Transverse colon (tissue), 4 donors: ENCODE results near the gene FBXO42. TPM values are rescaled to one million over a fixed set of nuclear protein-coding genes. Genes with fewer than 3 reads are reported as not detected.
"Not testable (repeated sequence)": the region's sequence is repeated elsewhere in the genome, so short reads cannot be mapped to it uniquely, and the experiment has no call there.

Experiments
- DNase-seq: peaks from one replicate; pipeline ENCODE4 v3.0.0-alpha.2; 2019
- H3K27ac ChIP-seq, 4 donors: fragments of 200-600 bp; sonication (generic); 2 replicates each; pipeline ENCODE4 v1.5.1; 2016 to 2018; ENCODE audit warnings: inconsistent platforms in 4 of 4
- H3K27me3 ChIP-seq: fragments of 200-600 bp; sonication (generic); 2 replicates; pipeline ENCODE4 v1.5.1; 2017; ENCODE audit warnings: inconsistent platforms
- H3K36me3 ChIP-seq, 4 donors: fragments of 200-600 bp; sonication (generic); 2 replicates each; pipeline ENCODE4 v1.5.1; 2017 to 2019; ENCODE audit warnings: inconsistent platforms in 4 of 4
- H3K4me1 ChIP-seq, 4 donors: fragments of 200-600 bp; sonication (generic); 2 replicates each; pipeline ENCODE4 v1.5.1; 2017 to 2020; ENCODE audit warnings: inconsistent platforms in 4 of 4
- H3K4me3 ChIP-seq, 4 donors: fragments of 200-600 bp; sonication (generic); 1 replicate in 1 of 4; 2 replicates in 3 of 4; pipeline versions ENCODE4 v1.5.1 to v1.6.1; 2017 to 2019; ENCODE audit warnings: inconsistent platforms in 4 of 4
- H3K9me3 ChIP-seq, 2 donors: fragments of 200-600 bp; sonication (generic); 2 replicates each; pipeline ENCODE4 v1.5.1; 2017 to 2019; ENCODE audit warnings: inconsistent platforms in 2 of 2
- EP300 ChIP-seq: sonication (generic); formaldehyde crosslinking; IDR thresholded peaks from one replicate; pipeline ENCODE4 v1.6.1; 2017; ENCODE audit warnings: antibody characterized with exemption, low read depth
- POLR2A ChIP-seq: fragments of 450-650 bp; IDR thresholded peaks from one replicate; pipeline ENCODE4 v1.6.1; 2016; ENCODE audit warnings: antibody characterized with exemption, mild to moderate bottlenecking, moderate library complexity
- POLR2AphosphoS5 ChIP-seq, 3 donors: sonication (generic); formaldehyde crosslinking; IDR thresholded peaks; one replicate each; pipeline ENCODE4 v1.6.1; 2016; ENCODE audit warnings: antibody characterized with exemption in 3 of 3
- WGBS, 2 donors: methylation state at CpG; one replicate each; pipeline ENCODE4 v1.1.5; 2018; ENCODE audit warnings: low coverage in 1 of 2; 5-methylcytosine and 5-hydroxymethylcytosine counted together
- in situ Hi-C, 4 donors: fragments of 200-750 bp; cut with MboI; loops; one replicate each; pipeline versions ENCODE4 v1.15.0 to v1.15.1; 2017; ENCODE audit warnings: low sequenced_read_pairs in 3 of 4, low pct_ligation_motif_present in 1 of 4, low pct_unique_long_range_greater_than_20kb in 1 of 4
- intact Hi-C: fragments of 100-400 bp; cut with DNase I; formaldehyde crosslinking; loops from one replicate; pipeline ENCODE4 v1.15.1; 2023; ENCODE audit warnings: low total_unique reads
- total RNA-seq, 4 donors: library from RNA; depleted of rRNA; stranded (reverse); fragments of >200 nt; gene quantifications; one replicate each; pipeline ENCODE4 v1.1.0, GENCODE V29; 2016
- TF ChIP-seq, protein P1 (sequence below), 5 experiments: fragments of 200-600 bp in 3 of 5; fragments of 450-650 bp in 2 of 5; sonication (generic) in 3 of 5; IDR thresholded peaks; 1 replicate in 2 of 5; 2 replicates in 3 of 5; pipeline ENCODE4 v1.5.1; 2016 to 2017; ENCODE audit warnings: antibody characterized with exemption in 5 of 5, inconsistent platforms in 3 of 5, mild to moderate bottlenecking in 2 of 5, moderate library complexity in 1 of 5

FBXO42 gene
- total RNA-seq, 4 donors from 2014 or later, result 15.7 to 25.4 (median 18.8) TPM

DNA sequence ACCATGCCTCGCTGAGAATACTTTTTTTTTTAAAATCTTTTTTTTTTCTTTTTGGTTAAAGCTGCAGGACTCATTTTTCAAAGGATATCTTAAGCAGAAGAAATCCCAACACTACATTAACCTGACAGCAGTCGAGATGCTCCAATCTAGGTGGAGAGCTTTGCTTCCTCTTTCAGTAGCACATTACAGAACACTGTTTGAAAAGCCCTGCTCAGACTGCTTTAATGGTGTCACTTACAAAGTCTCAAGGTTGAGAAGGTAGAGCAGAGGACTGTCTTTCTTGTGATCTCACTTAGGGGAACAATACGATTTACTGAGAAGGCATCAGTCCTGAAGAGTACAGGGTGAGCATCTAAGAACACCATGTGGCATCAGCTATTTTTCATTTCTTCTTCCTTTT is 94.3 kb downstream of the FBXO42 start:
- 92 to 94% methylated on average over 3 of the region's 3 CpGs for WGBS, 2 donors
- no peak for DNase-seq
- Histone ChIP-seq H3K27ac (no peak overlapping the region), H3K9me3 (no peaks in the 10 kb centered on the region), H3K36me3 (peaks cover 0 to 19% (median 7%) of the 10 kb centered on the region in 4 donors), H3K4me1 (no peaks in the 10 kb centered on the region), H3K4me3 (no peak overlapping the region), H3K27me3 (no peaks in the 10 kb centered on the region)
- TF ChIP-seq POLR2AphosphoS5 (IDR thresholded peaks at IDR 0.05) (no peak), POLR2A (no peak), EP300 (no peak)
- TF ChIP-seq, protein P1, sequence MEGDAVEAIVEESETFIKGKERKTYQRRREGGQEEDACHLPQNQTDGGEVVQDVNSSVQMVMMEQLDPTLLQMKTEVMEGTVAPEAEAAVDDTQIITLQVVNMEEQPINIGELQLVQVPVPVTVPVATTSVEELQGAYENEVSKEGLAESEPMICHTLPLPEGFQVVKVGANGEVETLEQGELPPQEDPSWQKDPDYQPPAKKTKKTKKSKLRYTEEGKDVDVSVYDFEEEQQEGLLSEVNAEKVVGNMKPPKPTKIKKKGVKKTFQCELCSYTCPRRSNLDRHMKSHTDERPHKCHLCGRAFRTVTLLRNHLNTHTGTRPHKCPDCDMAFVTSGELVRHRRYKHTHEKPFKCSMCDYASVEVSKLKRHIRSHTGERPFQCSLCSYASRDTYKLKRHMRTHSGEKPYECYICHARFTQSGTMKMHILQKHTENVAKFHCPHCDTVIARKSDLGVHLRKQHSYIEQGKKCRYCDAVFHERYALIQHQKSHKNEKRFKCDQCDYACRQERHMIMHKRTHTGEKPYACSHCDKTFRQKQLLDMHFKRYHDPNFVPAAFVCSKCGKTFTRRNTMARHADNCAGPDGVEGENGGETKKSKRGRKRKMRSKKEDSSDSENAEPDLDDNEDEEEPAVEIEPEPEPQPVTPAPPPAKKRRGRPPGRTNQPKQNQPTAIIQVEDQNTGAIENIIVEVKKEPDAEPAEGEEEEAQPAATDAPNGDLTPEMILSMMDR (IDR thresholded peaks at IDR 0.05), result no peak
- intact Hi-C loops (no loop called here), in situ Hi-C loops (no loop called here)

DNA sequence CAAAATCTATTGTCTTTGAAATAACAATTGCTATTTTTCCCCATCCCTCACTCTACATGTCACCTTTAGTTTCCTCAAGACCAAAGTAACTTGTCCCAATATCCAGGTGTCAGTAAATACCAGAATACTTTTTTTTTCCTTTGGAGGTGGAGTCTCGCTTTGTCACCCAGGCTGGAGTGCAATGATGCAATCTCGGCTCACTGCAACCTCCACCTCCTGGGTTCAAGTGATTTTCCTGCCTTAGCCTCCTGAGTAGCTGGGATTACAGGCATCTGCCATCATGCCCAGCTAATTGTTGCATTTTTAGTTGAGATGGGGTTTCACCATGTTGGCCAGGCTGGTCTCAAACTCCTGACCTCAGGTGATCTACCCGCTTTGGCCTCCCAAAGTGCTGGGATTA is 94.7 kb downstream of the FBXO42 start:
- H3K4me3 ChIP-seq, H3K27ac ChIP-seq, intact Hi-C loops, H3K27me3 ChIP-seq, H3K9me3 ChIP-seq, H3K4me1 ChIP-seq, DNase-seq, in situ Hi-C loops: not testable (repeated sequence)
- peaks cover 0 to 22% (median 7%) of the 10 kb centered on the region in 4 donors for H3K36me3 ChIP-seq
- 92 to 96% methylated on average over 2 to 3 of the region's 3 CpGs for WGBS, 2 donors

DNA sequence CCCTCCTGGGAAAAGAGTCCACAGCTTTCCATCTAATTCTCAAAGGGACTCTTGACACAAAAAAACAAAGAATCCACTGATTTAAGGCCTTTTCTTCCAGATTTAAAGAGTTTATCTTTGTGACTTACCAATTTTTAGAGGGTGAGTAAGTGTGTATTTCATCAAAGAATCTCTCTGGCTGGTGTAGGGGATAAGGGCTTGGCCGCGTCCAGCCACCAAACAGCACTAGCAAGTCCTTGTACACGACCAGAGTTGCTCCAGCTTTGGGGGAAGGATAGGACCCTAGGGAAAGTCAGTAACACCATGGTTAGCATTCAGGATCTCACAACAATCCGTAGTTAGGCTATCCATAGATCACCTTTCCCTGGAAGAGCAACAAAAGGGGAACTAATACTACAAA is 95.8 kb downstream of the FBXO42 start:
- intact Hi-C loops (no loop called here), in situ Hi-C loops (no loop called here)
- no peaks in the 10 kb centered on the region for H3K27me3 ChIP-seq
- no peak overlapping the region for H3K4me3 ChIP-seq
- no peak for DNase-seq
- 84 to 89% methylated on average over 4 of the region's 4 CpGs for WGBS, 2 donors
- no peaks in the 10 kb centered on the region for H3K4me1 ChIP-seq
- H3K9me3 ChIP-seq, result no peaks in the 10 kb centered on the region
- peaks cover 0 to 22% (median 7%) of the 10 kb centered on the region in 4 donors for H3K36me3 ChIP-seq
- H3K27ac ChIP-seq, result no peak overlapping the region
- TF ChIP-seq POLR2AphosphoS5 (IDR thresholded peaks at IDR 0.05) (no peak), EP300 (no peak), POLR2A (no peak)
- TF ChIP-seq, protein P1 (IDR thresholded peaks at IDR 0.05), result no peak

DNA sequence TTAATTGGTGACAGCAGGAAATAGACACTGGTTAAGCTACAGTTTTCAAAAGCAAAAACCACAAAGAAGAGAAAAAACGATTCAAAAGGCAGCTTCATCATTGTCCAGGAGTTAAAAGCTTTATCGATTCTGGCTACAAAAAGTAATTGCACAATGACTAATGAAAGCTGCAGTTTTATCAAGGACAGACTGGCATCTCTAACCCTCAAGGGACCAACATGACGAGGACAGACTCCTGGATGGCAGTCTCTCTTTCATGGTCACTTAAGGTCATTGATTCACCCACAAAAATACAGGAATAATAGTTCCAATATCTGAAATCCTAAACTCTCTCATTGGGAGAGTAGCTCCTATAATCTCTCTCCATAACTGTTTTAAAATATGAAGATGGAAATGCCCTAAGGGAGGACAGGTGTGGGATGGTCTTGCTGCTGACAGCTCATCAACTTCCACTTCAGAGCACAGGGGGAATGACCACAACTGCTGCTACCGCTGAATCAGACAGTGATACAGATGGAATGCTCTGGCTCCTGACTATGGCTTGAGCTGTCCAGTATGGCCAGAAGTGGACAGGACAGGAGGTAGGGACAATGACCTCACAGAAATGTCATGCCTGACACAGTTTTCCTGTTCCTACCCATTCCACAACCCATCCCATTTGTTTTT is 97.9 kb downstream of the FBXO42 start:
- peaks cover 0 to 28% (median 7%) of the 10 kb centered on the region in 4 donors for H3K36me3 ChIP-seq
- no peaks in the 10 kb centered on the region for H3K27me3 ChIP-seq
- DNase-seq, result no peak
- H3K4me3 ChIP-seq, result no peak overlapping the region
- H3K27ac ChIP-seq, result no peak overlapping the region
- 61 to 79% methylated on average over 2 to 4 of the region's 4 CpGs for WGBS, 2 donors
- intact Hi-C loops, result no loop called here
- in situ Hi-C loops, result no loop called here
- H3K4me1 ChIP-seq, result peaks cover 6 to 16% (median 7%) of the 10 kb centered on the region in 4 donors
- no peaks in the 10 kb centered on the region for H3K9me3 ChIP-seq
- TF ChIP-seq, protein P1 (IDR thresholded peaks at IDR 0.05), result no peak
- TF ChIP-seq POLR2AphosphoS5 (IDR thresholded peaks at IDR 0.05), result no peak
- TF ChIP-seq EP300, result no peak
- TF ChIP-seq POLR2A, result no peak
